Coronary artery (tissue), 2 donors: ENCODE results near the gene GPR180.

ENCODE experiments used
- DNase-seq: peaks from one replicate; pipeline ENCODE4 v3.0.0-alpha.2; 2017; ENCODE audit warnings: low spot score
- H3K27ac ChIP-seq, 2 donors: fragments of 200-600 bp; sonication (generic); one replicate each; pipeline ENCODE4 v1.5.1; 2016 to 2019
- H3K4me3 ChIP-seq: fragments of 200-600 bp; sonication (generic); 2 replicates; pipeline ENCODE4 v1.5.1; 2016; ENCODE audit warnings: mild to moderate bottlenecking, moderate library complexity
- TF ChIP-seq, protein P1 (sequence below): fragments of 200-600 bp; sonication (generic); IDR thresholded peaks from one replicate; pipeline ENCODE4 v1.5.1; 2019; ENCODE audit warnings: antibody characterized with exemption

GPR180 gene

DNA sequence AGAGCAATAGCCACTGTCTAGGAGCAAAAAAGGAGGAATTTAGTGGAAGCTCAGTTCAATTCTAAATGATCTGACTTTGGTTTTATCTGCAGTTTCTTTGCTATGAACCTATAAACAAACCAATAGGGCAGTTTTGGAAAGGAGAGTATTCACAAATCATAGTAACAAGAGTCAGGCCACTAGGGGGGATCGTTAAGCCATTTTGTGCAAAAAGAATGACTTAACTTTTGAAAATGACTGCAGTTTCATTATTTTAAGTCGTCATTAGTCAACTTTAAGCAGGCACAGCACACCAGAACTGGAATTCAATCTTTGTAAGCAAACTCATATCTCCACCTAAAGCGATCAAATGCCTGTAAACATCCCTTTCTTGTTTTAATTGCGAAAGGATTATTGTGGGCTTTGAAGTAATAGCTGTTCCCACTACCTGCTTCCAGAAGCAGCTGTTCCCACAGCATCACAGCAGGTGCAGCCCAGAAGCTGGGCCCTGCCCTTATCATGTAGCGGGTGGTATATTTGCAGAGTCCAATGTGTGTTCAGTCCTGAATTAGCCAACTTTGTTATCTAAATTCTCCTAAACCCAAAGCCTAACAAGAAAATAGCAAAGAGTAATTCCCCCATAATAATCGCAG is 59.2 kb downstream of the GPR180 start:
- Histone ChIP-seq H3K4me3 (peak overlapping the region; percentile 28), H3K27ac (no peak overlapping the region)
- DNase-seq, result no peak
- TF ChIP-seq, protein P1, sequence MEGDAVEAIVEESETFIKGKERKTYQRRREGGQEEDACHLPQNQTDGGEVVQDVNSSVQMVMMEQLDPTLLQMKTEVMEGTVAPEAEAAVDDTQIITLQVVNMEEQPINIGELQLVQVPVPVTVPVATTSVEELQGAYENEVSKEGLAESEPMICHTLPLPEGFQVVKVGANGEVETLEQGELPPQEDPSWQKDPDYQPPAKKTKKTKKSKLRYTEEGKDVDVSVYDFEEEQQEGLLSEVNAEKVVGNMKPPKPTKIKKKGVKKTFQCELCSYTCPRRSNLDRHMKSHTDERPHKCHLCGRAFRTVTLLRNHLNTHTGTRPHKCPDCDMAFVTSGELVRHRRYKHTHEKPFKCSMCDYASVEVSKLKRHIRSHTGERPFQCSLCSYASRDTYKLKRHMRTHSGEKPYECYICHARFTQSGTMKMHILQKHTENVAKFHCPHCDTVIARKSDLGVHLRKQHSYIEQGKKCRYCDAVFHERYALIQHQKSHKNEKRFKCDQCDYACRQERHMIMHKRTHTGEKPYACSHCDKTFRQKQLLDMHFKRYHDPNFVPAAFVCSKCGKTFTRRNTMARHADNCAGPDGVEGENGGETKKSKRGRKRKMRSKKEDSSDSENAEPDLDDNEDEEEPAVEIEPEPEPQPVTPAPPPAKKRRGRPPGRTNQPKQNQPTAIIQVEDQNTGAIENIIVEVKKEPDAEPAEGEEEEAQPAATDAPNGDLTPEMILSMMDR, result no peak

DNA sequence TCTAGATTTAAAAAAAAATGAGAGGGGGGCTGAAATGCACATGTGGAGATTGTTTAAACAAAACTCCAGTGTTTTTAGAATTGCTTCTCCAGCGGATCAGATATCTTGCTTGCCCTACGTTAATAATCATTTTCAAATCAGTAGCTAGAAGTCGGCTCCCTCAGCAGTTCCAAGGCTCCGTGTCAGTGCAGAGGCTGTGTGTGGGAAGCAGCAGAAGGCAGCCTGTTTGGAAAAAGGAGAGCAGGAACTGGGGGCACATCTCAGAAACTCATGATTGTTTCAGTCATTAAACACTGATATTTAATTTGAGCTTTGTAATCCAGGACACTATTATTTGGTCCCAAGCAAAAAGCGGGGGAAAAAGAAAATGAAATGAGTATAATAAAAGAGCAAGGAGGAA is 59.7 kb downstream of the GPR180 start:
- TF ChIP-seq, protein P1, result no peak
- no peak overlapping the region for H3K27ac ChIP-seq
- no peak for DNase-seq
- H3K4me3 ChIP-seq, result no peak overlapping the region

DNA sequence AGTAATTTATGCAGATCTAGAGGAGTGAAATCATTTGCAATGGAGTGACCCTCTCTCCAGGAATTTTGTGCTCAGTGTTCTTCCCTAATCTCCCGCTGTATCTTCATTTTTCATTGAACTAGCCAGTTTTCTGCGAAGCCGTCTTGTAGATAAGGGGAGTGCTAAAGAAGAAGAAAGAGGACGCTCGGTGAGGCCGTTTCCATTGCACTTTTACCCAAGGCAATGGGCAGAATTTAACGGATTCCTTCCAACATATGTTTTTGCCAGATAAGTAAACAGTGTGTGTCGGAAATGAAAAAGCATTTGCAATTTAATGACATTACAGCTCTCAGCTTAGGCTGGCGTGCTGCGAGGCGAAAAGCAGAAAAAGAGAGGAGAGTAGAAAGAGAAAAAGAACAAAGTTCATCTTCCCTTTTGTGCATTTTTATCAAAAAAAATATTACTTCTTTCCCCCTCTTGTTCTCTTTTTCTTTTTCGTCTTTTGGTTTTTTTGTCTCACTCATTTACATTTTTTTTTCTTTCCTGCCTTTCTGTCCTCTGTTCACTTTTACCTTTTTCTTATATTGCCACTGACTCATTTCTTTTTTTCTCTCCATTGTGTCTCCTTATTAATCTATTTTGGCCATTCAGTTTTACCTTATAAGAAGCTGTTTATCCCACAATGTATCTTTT is 60.8 kb downstream of the GPR180 start:
- Histone ChIP-seq H3K4me3 (no peak overlapping the region), H3K27ac (no peak overlapping the region)
- TF ChIP-seq, protein P1, result no peak
- no peak for DNase-seq

DNA sequence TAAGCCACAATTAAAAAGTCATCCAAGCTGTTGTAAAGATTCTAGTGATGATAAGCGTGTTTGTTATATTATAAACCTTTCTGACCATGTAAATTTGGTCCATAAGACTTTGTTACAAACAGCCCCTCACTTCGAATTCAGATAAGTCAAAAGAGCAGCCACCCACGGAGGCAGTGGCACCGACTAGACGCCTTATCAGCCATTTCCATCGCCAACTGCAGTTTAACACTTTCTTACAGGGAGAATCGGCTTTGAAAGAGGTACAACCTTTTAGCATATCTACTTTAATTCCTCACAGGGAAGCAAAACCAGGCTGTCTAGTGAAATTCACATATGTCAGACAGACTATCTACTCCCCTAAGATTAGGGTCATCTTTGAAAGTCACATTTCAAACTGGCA is 63.2 kb downstream of the GPR180 start:
- no peak for DNase-seq
- TF ChIP-seq, protein P1, result no peak
- Histone ChIP-seq H3K4me3 (no peak overlapping the region), H3K27ac (no peak overlapping the region)

DNA sequence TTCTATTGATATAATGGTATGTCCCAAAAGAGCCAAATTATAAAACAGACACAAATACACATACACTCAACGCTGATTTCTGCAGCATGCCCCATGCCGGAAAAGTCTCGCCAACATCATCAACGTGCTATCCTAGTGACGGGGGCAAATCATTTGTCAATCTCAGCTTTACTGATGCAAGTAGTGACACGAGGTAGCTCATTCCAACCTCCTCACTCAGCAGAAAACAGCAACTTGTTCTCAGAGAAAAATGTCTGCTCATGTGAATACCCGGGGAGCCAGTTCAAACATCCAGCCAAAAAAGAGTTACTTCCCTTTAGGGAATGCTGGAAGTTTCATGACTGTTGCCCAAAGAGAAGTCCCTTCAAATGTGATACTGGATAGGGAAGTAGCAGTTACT is 64.4 kb downstream of the GPR180 start:
- H3K4me3 ChIP-seq, result no peak overlapping the region
- TF ChIP-seq, protein P1, result no peak
- DNase-seq, result no peak
- H3K27ac ChIP-seq, result no peak overlapping the region

DNA sequence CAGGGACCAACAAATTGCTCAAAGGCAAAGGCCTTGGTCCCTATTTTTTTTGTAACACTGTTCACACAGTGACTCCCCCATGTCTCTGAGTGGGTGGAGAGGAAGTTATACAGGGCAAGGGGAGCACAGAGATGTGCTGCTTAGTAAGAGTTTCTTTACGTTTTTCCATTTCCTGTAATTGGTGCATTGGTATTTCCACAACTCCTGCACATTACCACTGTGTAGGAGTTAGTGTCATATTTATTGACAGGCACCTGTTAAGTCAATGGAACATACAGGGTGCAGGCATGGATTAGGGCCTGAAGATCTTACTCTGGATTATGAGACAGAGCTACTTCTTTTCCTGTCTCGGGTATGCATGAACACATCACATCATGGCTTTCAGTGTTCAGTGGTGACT is 65.5 kb downstream of the GPR180 start:
- DNase-seq, result no peak
- Histone ChIP-seq H3K27ac (no peak overlapping the region), H3K4me3 (no peak overlapping the region)
- TF ChIP-seq, protein P1, result no peak

DNA sequence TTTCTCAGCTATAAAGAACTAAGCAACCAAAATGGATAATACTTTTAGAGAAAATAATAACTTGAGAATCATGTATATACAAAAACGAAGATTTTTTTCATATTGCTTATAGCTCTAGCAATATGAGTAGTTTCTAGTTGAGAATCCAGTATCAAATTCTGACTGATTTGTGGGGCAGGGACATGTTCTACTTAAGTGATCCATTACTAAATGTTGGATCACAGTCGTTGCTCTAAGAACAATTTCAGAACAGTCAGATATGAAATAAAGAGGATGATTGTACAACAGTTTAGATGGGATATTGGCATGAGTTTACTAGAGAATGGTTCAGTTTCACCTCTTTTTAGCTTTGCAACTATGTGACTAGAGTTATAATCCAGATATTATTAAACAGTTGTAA is 70.7 kb downstream of the GPR180 start:
- H3K27ac ChIP-seq, result no peak overlapping the region
- TF ChIP-seq, protein P1, result no peak
- no peak overlapping the region for H3K4me3 ChIP-seq
- DNase-seq, result no peak
